Measurements from ENCODE around the gene CADPS2. TPM values are rescaled to one million over a fixed set of nuclear protein-coding genes. Genes with fewer than 3 reads are reported as not detected.

CADPS2 gene
- total and polyA plus RNA-seq, 8 donors, result 7.0 to 57.8 (median 29.7) TPM

DNA sequence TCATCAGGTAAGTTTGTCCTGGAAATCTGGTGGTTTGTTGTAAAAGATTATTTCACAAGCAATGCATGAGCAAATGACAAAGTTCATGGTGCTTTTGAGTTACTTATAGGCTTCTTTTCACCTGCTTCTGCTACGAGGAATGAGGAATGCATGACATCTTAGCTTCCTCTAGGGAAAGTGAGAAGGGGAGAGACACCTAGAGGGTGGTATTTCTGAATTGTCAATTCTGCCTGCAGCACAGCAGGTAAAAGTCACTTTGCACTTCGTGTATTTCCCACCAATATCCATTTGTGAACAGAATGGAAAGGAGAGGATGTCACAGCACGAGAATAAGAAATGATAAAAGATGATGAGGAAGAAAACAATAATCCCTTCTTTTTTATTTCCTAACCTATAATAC lies 428.3 kb downstream of the CADPS2 start:
- H3K36me3 ChIP-seq, result no peaks in the 10 kb centered on the region
- no peak overlapping the region for H3K4me3 ChIP-seq
- no peaks in the 10 kb centered on the region for H3K27me3 ChIP-seq
- intact Hi-C loops (cut with DNase I; ENCODE audit: low total_unique reads), result no loop called here
- H3K4me1 ChIP-seq, result no peaks in the 10 kb centered on the region
- WGBS, 5 donors, result 63 to 81% (median 74%) methylated on average over 3 of the region's 3 CpGs
- no peak overlapping the region for H3K27ac ChIP-seq
- TF ChIP-seq, protein P1, sequence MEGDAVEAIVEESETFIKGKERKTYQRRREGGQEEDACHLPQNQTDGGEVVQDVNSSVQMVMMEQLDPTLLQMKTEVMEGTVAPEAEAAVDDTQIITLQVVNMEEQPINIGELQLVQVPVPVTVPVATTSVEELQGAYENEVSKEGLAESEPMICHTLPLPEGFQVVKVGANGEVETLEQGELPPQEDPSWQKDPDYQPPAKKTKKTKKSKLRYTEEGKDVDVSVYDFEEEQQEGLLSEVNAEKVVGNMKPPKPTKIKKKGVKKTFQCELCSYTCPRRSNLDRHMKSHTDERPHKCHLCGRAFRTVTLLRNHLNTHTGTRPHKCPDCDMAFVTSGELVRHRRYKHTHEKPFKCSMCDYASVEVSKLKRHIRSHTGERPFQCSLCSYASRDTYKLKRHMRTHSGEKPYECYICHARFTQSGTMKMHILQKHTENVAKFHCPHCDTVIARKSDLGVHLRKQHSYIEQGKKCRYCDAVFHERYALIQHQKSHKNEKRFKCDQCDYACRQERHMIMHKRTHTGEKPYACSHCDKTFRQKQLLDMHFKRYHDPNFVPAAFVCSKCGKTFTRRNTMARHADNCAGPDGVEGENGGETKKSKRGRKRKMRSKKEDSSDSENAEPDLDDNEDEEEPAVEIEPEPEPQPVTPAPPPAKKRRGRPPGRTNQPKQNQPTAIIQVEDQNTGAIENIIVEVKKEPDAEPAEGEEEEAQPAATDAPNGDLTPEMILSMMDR (IDR thresholded peaks at IDR 0.05), result no peak
- TF ChIP-seq POLR2A (IDR thresholded peaks at IDR 0.05), result no peak
- no peak for TF ChIP-seq EP300 (IDR thresholded peaks at IDR 0.05)
- TF ChIP-seq POLR2AphosphoS5 (IDR thresholded peaks at IDR 0.05), result no peak
- no peak for DNase-seq
- H3K9me3 ChIP-seq, result no peaks in the 10 kb centered on the region

DNA sequence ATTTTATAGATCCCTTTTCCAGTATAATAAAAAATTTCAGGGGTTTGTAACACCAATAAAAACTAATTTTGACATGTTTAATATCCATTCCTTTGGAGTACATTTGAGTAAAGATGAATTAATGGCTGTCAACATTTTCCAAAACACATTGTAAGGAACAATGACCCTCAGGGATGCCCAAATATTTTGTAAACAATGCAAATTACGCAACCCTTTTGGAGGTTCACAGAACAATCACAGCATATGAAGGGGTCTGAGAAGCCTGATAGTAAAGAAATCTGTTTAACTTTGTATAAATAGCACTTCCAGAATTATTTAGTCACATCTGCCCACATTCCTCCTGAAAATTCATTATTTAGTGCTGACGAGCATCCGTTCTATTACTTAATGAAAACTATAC lies 428.9 kb downstream of the CADPS2 start:
- Histone ChIP-seq H3K27ac (no peak overlapping the region), H3K4me1 (no peaks in the 10 kb centered on the region), H3K27me3 (no peaks in the 10 kb centered on the region), H3K4me3 (no peak overlapping the region), H3K36me3 (no peaks in the 10 kb centered on the region), H3K9me3 (no peaks in the 10 kb centered on the region)
- TF ChIP-seq EP300 (IDR thresholded peaks at IDR 0.05) (no peak), POLR2AphosphoS5 (IDR thresholded peaks at IDR 0.05) (no peak), POLR2A (IDR thresholded peaks at IDR 0.05) (no peak)
- TF ChIP-seq, protein P1 (IDR thresholded peaks at IDR 0.05), result no peak
- DNase-seq, result no peak
- WGBS, 5 donors, result 90 to 95% (median 94%) methylated on average over 3 of the region's 3 CpGs
- intact Hi-C loops (cut with DNase I; ENCODE audit: low total_unique reads), result no loop called here

DNA sequence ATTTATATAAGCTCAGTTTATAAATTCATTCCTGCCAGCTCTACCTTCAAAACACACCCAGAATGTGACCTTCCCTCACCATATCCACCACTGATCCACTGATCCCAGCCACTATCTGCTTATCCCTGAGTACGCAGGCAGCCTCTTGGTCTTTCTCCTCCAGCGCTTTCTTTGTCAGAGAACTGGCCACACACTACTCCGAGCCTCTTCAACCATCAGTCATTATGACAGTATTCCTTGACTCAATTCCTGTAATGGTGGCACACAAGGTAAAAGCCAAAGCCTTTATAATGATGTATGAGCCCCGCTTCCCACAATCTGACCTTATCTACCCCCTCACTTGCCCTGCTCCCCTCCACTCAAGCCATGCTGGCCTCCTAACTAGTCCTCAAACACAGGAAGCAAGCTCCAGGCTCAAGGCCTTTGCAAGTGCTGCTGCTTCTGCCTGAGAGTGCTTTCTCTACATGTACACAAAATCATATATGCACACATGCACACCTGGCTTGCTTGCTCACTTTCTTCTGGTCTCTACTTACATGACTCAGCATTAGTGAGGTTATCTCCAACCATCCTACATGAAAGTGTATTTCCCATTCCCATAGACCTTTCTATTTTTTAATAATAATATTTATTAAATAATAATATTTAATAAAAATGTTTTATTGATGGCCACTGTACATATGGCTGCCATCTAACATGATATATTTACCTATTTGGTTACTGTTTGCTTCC lies 431.3 kb downstream of the CADPS2 start:
- intact Hi-C loops (cut with DNase I; ENCODE audit: low total_unique reads), result no loop called here
- WGBS, 5 donors, result 78 to 96% (median 92%) methylated on average over 4 of the region's 4 CpGs
- no peak overlapping the region for H3K27ac ChIP-seq
- TF ChIP-seq POLR2AphosphoS5 (IDR thresholded peaks at IDR 0.05) (no peak), EP300 (IDR thresholded peaks at IDR 0.05) (no peak), POLR2A (IDR thresholded peaks at IDR 0.05) (no peak)
- TF ChIP-seq, protein P1 (IDR thresholded peaks at IDR 0.05), result no peak
- no peaks in the 10 kb centered on the region for H3K4me1 ChIP-seq
- no peak for DNase-seq
- H3K36me3 ChIP-seq, result peaks cover 0 to 9% (median 8%) of the 10 kb centered on the region in 4 donors
- H3K4me3 ChIP-seq, result no peak overlapping the region
- no peaks in the 10 kb centered on the region for H3K27me3 ChIP-seq
- no peaks in the 10 kb centered on the region for H3K9me3 ChIP-seq

DNA sequence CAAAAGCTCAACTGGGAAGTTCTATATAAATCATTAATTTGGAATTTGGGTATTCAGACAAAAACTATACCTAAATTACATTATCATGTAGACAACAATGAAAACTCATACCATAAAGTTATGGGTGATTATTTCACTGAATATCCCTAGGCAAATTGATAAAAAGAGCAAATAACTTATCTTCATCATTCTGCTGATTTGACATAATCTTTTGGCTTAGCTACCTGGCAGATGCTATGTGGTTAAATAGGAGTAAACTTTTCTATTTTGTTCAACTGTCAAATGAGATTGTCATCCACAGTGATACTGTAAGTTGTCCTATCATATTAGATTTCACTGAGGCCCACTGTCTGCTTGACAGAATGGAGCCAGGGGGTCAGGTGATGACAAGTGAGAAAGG lies 432.8 kb downstream of the CADPS2 start:
- no peak for DNase-seq
- TF ChIP-seq POLR2AphosphoS5 (IDR thresholded peaks at IDR 0.05) (no peak), EP300 (IDR thresholded peaks at IDR 0.05) (no peak), POLR2A (IDR thresholded peaks at IDR 0.05) (no peak)
- TF ChIP-seq, protein P1 (IDR thresholded peaks at IDR 0.05), result no peak
- Histone ChIP-seq H3K4me3 (no peak overlapping the region), H3K36me3 (peaks cover 0 to 10% (median 9%) of the 10 kb centered on the region in 4 donors), H3K4me1 (no peaks in the 10 kb centered on the region), H3K27me3 (no peaks in the 10 kb centered on the region), H3K27ac (no peak overlapping the region), H3K9me3 (no peaks in the 10 kb centered on the region)
- intact Hi-C loops (cut with DNase I; ENCODE audit: low total_unique reads), result no loop called here
